ENCODE results near the gene ACY1.
"Not testable (repeated sequence)": the region's sequence is repeated elsewhere in the genome, so short reads cannot be mapped to it uniquely, and the experiment has no call there.

The ACY1 gene

GRCh38 chr3:52025453-52025852 is 42.1 kb downstream of the ACY1 start:
- no peak for DNase-seq (ENCODE audit: low read depth in 2 of 2)

GRCh38 chr3:52026041-52026440 is 42.7 kb downstream of the ACY1 start:
- no peak for DNase-seq (ENCODE audit: low read depth in 2 of 2)

GRCh38 chr3:52028572-52028971 is 45.2 kb downstream of the ACY1 start:
- no peak for DNase-seq (ENCODE audit: low read depth in 2 of 2)

- DNase-seq (ENCODE audit: low read depth in 2 of 2): no peak
Observed at GRCh38 chr3:52029053-52029452, 45.7 kb downstream of the ACY1 start.

DNA sequence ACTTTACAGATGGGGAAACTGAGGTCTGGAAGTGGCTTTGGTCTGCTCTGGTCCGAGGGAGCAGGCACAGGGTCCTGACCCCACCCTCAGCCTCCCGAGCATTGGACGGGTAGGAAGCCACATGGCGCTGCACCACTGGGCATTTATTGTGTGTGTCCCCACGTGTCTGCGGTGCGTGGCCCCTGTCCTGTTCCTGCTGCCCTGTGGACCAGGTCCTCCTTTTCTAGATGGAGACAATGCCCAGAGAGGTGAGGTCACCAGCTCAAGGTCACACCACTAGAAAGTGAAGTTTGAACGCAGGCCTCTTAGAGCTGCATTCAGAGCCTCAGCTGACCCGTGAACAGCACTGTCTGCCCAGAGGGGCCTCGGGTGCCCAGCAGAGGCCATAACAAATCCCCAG is 46.2 kb downstream of the ACY1 start:
- no peak for DNase-seq (ENCODE audit: low read depth in 2 of 2)

GRCh38 chr3:52030714-52031310 is 47.5 kb downstream of the ACY1 start:
- no peak for DNase-seq (ENCODE audit: low read depth in 2 of 2)

DNA sequence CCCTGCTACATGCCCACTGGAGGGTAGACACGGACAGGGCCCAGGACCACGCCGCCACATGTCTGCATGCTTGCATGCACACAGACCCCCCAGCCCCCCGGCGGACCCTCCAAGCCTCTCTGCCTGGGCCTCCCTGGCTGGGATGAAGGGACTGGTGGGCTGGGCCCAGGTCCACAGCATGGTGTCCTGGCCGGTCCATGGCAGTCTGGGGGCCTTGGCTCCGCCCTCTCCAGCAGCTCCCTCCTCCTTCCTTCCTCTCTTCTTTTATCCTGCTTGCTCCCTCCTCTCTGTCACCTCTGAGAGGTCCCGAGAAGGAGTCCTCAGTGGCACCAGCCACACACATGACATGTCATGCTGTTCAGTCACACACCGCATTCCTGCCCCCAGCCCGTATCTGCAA is 48.6 kb downstream of the ACY1 start:
- no peak for DNase-seq (ENCODE audit: low read depth in 2 of 2)

- DNase-seq (ENCODE audit: low read depth in 2 of 2): no peak
Observed at GRCh38 chr3:52032702-52033408, 49.5 kb downstream of the ACY1 start.

- DNase-seq (ENCODE audit: low read depth in 2 of 2): not testable (repeated sequence)
Observed at GRCh38 chr3:52033748-52034147, 50.4 kb downstream of the ACY1 start.

GRCh38 chr3:52034212-52034611 is 50.9 kb downstream of the ACY1 start:
- DNase-seq (ENCODE audit: low read depth in 2 of 2): no peak

DNA sequence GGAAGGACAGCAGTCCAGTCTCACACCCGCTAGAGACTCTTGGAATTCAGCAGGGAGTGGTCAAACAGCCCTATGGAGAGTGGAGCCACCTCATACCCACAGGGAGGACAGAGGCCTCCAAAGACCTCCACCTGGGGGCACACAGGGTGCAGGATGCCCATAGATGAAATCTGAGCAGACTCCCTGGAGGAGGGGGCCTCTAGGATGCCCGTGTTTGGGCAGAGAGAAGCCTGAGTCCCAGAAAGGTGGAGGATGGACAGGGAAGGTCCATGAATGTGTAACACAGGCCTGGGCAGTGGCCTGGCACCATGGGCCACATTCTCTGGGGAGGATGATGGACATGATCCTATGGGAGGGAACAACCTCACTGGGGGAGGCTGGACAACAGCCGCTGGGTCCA is 51.3 kb downstream of the ACY1 start:
- DNase-seq (ENCODE audit: low read depth in 2 of 2): no peak

DNA sequence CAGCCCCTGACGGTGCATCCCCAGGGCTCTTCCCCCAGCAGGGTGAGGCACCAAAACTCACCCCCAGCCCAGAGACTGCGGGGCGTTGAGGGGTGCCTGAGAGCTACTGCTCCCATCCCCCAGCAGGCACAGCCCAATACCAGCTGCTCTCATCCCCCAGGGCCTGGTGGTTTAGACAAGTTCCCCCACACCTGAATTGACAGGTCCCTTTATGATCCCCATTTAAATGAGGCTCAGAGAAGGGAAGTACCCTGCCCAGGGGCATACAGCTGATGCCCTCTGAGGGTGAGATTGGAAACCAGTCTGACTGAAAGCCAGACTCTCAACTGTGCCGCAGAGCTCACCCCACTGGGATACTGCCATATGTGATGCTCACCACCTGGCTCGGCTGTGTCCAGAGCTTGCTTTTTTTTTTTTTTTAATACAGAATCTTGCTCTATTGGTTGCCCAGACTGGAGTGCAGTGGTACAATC is 52.9 kb downstream of the ACY1 start:
- DNase-seq (ENCODE audit: low read depth in 2 of 2): no peak

DNA sequence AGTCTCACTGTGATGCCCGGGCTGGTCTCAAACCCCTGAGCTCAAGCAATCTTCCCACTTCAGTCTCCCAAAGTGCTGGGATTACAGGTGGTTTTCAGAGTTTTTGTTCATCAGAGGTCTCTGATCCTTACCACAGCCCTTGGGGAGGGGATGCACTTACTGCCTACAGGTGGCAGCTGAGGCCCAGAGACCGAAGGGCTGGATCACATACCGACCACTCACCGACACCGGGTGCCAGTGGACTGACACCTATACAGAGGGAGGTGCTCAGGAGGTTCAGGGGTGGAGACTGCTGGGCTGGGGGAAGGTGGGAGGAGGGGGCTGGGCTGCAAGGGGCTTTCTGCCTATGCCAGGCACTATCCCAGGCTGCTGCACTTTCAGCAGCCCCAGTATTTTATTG is 53.5 kb downstream of the ACY1 start:
- no peak for DNase-seq (ENCODE audit: low read depth in 2 of 2)

DNA sequence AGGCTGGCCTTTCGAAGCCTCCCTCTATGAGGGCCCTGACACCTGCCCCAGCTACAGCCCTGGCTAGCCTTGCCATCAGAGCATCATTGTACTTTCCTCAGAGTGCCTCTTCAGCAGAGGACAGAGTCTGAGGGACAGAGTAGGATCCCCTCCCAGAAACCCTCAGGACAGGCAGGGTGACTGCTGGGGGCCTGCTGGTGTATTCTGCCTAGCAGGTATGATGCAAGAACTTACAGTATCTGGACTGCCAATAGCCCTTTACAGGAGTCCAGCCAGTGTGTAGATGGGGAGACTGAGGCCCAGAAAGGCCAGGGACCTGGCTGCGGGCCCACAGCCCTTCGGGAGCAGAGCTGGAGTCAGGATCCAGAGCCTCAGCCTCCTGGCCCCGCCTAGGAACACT is 54.0 kb downstream of the ACY1 start:
- no peak for DNase-seq (ENCODE audit: low read depth in 2 of 2)

- DNase-seq (ENCODE audit: low read depth in 2 of 2): no peak
Observed at GRCh38 chr3:52038227-52038626, 54.9 kb downstream of the ACY1 start.
